ENCODE measurements around the gene MCRIP2. TPM values are rescaled to one million over a fixed set of nuclear protein-coding genes. Genes with fewer than 3 reads are reported as not detected.

MCRIP2 gene
- total and polyA plus RNA-seq, 10 donors = 23.6 to 106 (median 41.8) TPM

GRCh38 chr16:681746-682427 is 40.3 kb downstream of the MCRIP2 start:
- no peak for DNase-seq
- TF ChIP-seq POLR2AphosphoS5 (IDR thresholded peaks at IDR 0.05) = peak in 1 of 3 donors; percentile 36
- TF ChIP-seq, protein P1, sequence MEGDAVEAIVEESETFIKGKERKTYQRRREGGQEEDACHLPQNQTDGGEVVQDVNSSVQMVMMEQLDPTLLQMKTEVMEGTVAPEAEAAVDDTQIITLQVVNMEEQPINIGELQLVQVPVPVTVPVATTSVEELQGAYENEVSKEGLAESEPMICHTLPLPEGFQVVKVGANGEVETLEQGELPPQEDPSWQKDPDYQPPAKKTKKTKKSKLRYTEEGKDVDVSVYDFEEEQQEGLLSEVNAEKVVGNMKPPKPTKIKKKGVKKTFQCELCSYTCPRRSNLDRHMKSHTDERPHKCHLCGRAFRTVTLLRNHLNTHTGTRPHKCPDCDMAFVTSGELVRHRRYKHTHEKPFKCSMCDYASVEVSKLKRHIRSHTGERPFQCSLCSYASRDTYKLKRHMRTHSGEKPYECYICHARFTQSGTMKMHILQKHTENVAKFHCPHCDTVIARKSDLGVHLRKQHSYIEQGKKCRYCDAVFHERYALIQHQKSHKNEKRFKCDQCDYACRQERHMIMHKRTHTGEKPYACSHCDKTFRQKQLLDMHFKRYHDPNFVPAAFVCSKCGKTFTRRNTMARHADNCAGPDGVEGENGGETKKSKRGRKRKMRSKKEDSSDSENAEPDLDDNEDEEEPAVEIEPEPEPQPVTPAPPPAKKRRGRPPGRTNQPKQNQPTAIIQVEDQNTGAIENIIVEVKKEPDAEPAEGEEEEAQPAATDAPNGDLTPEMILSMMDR (IDR thresholded peaks at IDR 0.05 in 8 of 11, conservative IDR thresholded peaks at IDR 0.05 in 3 of 11) = no peak
- H3K9me3 ChIP-seq = no peaks in the 10 kb centered on the region
- intact Hi-C loops (cut with DNase I; ENCODE audit: low total_unique reads) = no loop called here
- H3K27ac ChIP-seq = peak overlapping the region in 2 of 8 donors; percentile 95 to 97
- peaks cover 30 to 84% (median 70%) of the 10 kb centered on the region in 6 donors for H3K4me1 ChIP-seq
- H3K4me3 ChIP-seq = peak overlapping the region in 3 of 8 donors; percentile 73 to 86 (median 77)
- H3K36me3 ChIP-seq = peaks cover 0 to 43% (median 25%) of the 10 kb centered on the region in 6 donors
- 78 to 86% (median 79%) methylated on average over 15 to 28 of the region's 28 CpGs for WGBS, 5 donors
- peaks cover 0 to 13% (median 4%) of the 10 kb centered on the region in 7 donors for H3K27me3 ChIP-seq (replicated peaks in 1 of 7)

DNA sequence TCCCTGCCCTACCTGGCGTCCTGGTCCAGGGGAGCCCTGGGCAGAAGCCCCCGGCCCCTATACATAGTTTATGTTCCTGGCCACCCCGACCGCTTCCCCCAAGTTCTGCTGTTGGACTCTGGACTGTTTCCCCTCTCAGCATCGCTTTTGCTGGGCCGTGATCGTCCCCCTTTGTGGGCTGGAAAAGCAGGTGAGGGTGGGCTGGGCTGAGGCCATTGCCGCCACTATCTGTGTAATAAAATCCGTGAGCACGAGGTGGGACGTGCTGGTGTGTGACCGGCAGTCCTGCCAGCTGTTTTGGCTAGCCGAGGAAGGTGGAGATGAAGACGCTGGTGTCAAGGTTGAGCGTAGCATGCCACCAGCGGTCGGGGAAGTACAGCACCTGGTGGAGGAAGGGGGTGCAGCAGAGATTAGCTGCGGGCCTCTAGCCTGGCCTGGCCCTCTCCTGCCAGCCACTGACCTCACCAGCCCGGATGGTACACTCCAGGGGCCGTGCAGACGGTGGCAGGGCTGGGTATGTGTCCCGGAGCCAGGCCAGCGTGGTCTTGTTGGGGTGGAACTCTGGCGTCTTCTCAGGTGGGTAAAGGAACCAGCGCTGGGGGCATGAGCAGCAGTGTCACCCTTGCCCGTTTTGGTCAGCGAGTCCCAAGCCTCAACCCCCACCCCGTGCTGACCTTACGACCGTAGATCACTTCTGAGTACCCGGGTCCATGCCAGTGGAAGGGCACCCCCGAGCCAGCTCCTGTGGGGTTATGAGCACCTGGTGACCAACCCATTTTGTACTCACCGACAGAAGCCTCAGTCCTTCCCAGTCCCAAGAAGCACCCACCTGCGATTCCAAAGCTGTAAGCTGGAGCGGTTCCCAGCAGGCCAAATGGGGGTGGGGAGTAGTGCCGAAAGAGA is 41.1 kb downstream of the MCRIP2 start:
- intact Hi-C loops (cut with DNase I; ENCODE audit: low total_unique reads) = no loop called here
- peaks cover 0 to 51% (median 32%) of the 10 kb centered on the region in 6 donors for H3K36me3 ChIP-seq
- no peak for DNase-seq
- peaks cover 30 to 81% (median 68%) of the 10 kb centered on the region in 6 donors for H3K4me1 ChIP-seq
- peak overlapping the region in 1 of 8 donors; percentile 90 for H3K27ac ChIP-seq
- peaks cover 0 to 4% (median 0%) of the 10 kb centered on the region in 7 donors for H3K27me3 ChIP-seq (replicated peaks in 1 of 7)
- H3K9me3 ChIP-seq = no peaks in the 10 kb centered on the region
- peak in 1 of 3 donors; percentile 17 for TF ChIP-seq POLR2AphosphoS5 (IDR thresholded peaks at IDR 0.05)
- TF ChIP-seq, protein P1 (IDR thresholded peaks at IDR 0.05 in 8 of 11, conservative IDR thresholded peaks at IDR 0.05 in 3 of 11) = no peak
- H3K4me3 ChIP-seq = peak overlapping the region in 4 of 8 donors; percentile 73 to 93 (median 83)
- 83 to 93% (median 89%) methylated on average over 35 to 36 of the region's 36 CpGs for WGBS, 5 donors

DNA sequence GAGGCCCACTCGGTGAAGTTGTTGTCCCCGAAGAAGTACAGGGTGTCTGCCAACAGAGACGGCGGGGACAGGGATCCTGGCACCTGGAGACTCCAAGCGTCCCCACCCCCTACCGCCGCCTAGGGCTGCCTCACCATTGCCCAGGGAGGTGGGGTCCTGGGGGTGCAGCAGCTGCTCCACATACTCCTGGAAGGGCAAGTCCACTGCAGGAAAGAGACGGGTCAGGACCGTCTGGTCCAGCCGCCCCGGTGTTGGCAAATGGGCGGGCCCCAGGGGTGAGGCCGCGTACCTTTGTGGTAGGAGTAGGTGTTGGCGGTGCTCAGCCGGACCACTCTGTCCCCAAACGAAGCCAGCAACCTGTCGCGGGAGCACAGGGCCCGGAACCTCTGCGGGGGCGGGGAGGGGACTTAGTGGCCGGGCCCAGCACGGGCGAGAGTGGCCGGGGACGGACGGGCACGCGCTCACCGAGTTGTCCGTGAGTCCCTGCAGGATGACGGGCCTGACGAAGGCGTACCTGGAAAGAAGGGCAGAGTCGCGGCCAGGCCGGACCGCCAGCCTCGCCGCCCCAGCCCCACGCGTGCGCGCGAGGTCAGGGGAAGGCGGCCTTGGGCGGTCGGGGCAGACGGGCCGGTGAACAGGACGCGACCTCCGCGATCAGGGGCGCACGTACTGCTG is 41.9 kb downstream of the MCRIP2 start:
- Histone ChIP-seq H3K9me3 (no peaks in the 10 kb centered on the region), H3K27me3 (replicated peaks in 1 of 7) (no peaks in the 10 kb centered on the region), H3K36me3 (peaks cover 0 to 56% (median 32%) of the 10 kb centered on the region in 6 donors), H3K4me1 (peaks cover 30 to 87% (median 73%) of the 10 kb centered on the region in 6 donors), H3K4me3 (peak overlapping the region; percentile 56 to 93 (median 74)), H3K27ac (peak overlapping the region; percentile 71 to 93 (median 86))
- intact Hi-C loops (cut with DNase I; ENCODE audit: low total_unique reads) = no loop called here
- WGBS, 5 donors = 24 to 41% (median 26%) methylated on average over 18 to 57 of the region's 57 CpGs
- no peak for TF ChIP-seq POLR2A (IDR thresholded peaks at IDR 0.05)
- peak in 1 of 3 donors; percentile 31 for TF ChIP-seq POLR2AphosphoS5 (IDR thresholded peaks at IDR 0.05)
- TF ChIP-seq, protein P1 (IDR thresholded peaks at IDR 0.05 in 8 of 11, conservative IDR thresholded peaks at IDR 0.05 in 3 of 11) = no peak
- no peak for DNase-seq

Measured in spleen (tissue), 11 donors.